Measurements from ENCODE around the gene TSG101.

DNA sequence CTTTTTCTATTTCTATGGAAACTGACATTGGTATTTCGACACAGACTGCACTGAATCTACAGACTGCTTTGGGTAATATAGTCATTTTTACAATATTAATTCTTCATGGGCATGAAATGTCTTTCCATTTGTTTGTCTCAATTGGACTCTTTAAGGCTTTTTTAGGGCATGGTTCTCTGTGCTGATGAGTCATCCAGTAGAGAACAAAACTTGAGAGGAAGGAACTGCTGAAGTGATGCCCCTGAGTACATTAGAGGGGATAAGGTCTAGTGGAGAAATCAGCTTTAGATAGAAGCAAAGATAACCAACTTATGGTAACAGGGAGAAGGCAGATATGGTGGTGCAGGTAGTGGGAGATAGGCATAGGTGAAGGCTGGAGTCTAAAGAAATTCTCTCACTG is 25.1 kb downstream of the TSG101 start:
- TF ChIP-seq CTCF (IDR thresholded peaks at IDR 0.05) (no peak), POLR2AphosphoS5 (IDR thresholded peaks at IDR 0.05) (no peak)
